H9 (cell line): Measurements from ENCODE around the gene CDK11A. TPM values are rescaled to one million over a fixed set of nuclear protein-coding genes. Genes with fewer than 3 reads are reported as not detected.
"Not testable (repeated sequence)": the region's sequence is repeated elsewhere in the genome, so short reads cannot be mapped to it uniquely, and the experiment has no call there.

Experiments
- DNase-seq: peaks from one replicate; pipeline ENCODE4 v3.0.0-alpha.2; 2017
- H2AFZ ChIP-seq: one replicate; pipeline ENCODE4 v1.6.1; 2013; ENCODE audit warnings: mild to moderate bottlenecking, low read length, control low read depth, moderate library complexity
- H2AK5ac ChIP-seq: 2 replicates; pipeline ENCODE4 v1.6.1; 2013; ENCODE audit warnings: low read length, control low read depth, mixed read lengths; ENCODE audit not compliant: insufficient read length
- H2BK120ac ChIP-seq: one replicate; pipeline ENCODE4 v1.6.1; 2013; ENCODE audit warnings: low read depth, mild to moderate bottlenecking, low read length, control low read depth, inconsistent platforms; ENCODE audit not compliant: poor library complexity, severe bottlenecking
- H2BK12ac ChIP-seq: 2 replicates; pipeline ENCODE4 v1.6.1; 2013; ENCODE audit warnings: low read length, control low read depth, mixed read lengths, low read depth; ENCODE audit not compliant: insufficient read length
- H2BK15ac ChIP-seq: 2 replicates; pipeline ENCODE4 v1.6.1; 2013; ENCODE audit warnings: low read depth, low read length, control low read depth
- H2BK20ac ChIP-seq: one replicate; pipeline ENCODE4 v1.6.1; 2013; ENCODE audit warnings: low read depth, mild to moderate bottlenecking, low read length, control low read depth, inconsistent platforms; ENCODE audit not compliant: poor library complexity, severe bottlenecking
- H2BK5ac ChIP-seq: 2 replicates; pipeline ENCODE4 v1.6.1; 2013; ENCODE audit warnings: low read length, control low read depth, mixed read lengths; ENCODE audit not compliant: insufficient read length
- H3K14ac ChIP-seq: 2 replicates; pipeline ENCODE4 v1.6.1; 2013; ENCODE audit warnings: low read length, control low read depth; ENCODE audit not compliant: insufficient read depth
- H3K18ac ChIP-seq: 2 replicates; pipeline ENCODE4 v1.6.1; 2013; ENCODE audit warnings: low read depth, mild to moderate bottlenecking, mixed read lengths, low read length, control low read depth; ENCODE audit not compliant: insufficient read length
- H3K23ac ChIP-seq: 2 replicates; pipeline ENCODE4 v1.6.1; 2013; ENCODE audit warnings: low read length, control low read depth, mixed read lengths, low read depth; ENCODE audit not compliant: insufficient read length
- H3K23me2 ChIP-seq: 2 replicates; pipeline ENCODE4 v1.6.1; 2013; ENCODE audit warnings: low read depth, mild to moderate bottlenecking, mixed read lengths, low read length, control low read depth; ENCODE audit not compliant: insufficient read length, poor library complexity, severe bottlenecking
- H3K27ac ChIP-seq: 2 replicates; pipeline ENCODE4 v1.5.1; 2013; ENCODE audit warnings: low read length, control low read depth, mixed read lengths, low read depth; ENCODE audit not compliant: insufficient read length
- H3K27me3 ChIP-seq: 2 replicates; pipeline ENCODE4 v1.6.1; 2013; ENCODE audit warnings: low read length, control low read depth, inconsistent platforms; ENCODE audit not compliant: insufficient read depth
- H3K4ac ChIP-seq: 2 replicates; pipeline ENCODE4 v1.6.1; 2013; ENCODE audit warnings: low read depth, mild to moderate bottlenecking, control low read depth, inconsistent platforms, low read length, moderate library complexity
- H3K4me1 ChIP-seq: 2 replicates; pipeline ENCODE4 v1.6.1; 2013; ENCODE audit warnings: low read length, control low read depth, inconsistent platforms; ENCODE audit not compliant: insufficient read depth
- H3K4me2 ChIP-seq: 2 replicates; pipeline ENCODE4 v1.6.1; 2013; ENCODE audit warnings: low read length, control low read depth, mixed read lengths; ENCODE audit not compliant: insufficient read length, insufficient read depth
- H3K56ac ChIP-seq: 2 replicates; pipeline ENCODE4 v1.6.1; 2013; ENCODE audit warnings: low read depth, mild to moderate bottlenecking, mixed read lengths, low read length, control low read depth; ENCODE audit not compliant: insufficient read length
- H3K79me1 ChIP-seq: 2 replicates; pipeline ENCODE4 v1.6.1; 2013; ENCODE audit warnings: low read depth, mild to moderate bottlenecking, moderate library complexity, low read length, control low read depth, inconsistent platforms; ENCODE audit not compliant: insufficient read depth, poor library complexity, severe bottlenecking
- H3K79me2 ChIP-seq: 2 replicates; pipeline ENCODE4 v1.6.1; 2013; ENCODE audit warnings: low read length, control low read depth, inconsistent platforms; ENCODE audit not compliant: insufficient read depth
- H3K9ac ChIP-seq: 2 replicates; pipeline ENCODE4 v1.6.1; 2013; ENCODE audit warnings: low read length, control low read depth, mixed read lengths; ENCODE audit not compliant: insufficient read length; ENCODE audit errors: extremely low read depth
- H3K9me3 ChIP-seq: one replicate; pipeline ENCODE4 v1.6.1; 2013; ENCODE audit warnings: low read depth, low read length, inconsistent platforms; ENCODE audit not compliant: control insufficient read depth
- H3T11ph ChIP-seq: one replicate; pipeline ENCODE4 v1.6.1; 2013; ENCODE audit warnings: mild to moderate bottlenecking, low read length, control low read depth, inconsistent platforms
- H4K20me1 ChIP-seq: one replicate; pipeline ENCODE4 v1.6.1; 2013; ENCODE audit not compliant: control insufficient read depth, insufficient read length, insufficient read depth
- H4K5ac ChIP-seq: 2 replicates; pipeline ENCODE4 v1.6.1; 2013; ENCODE audit warnings: low read depth, mild to moderate bottlenecking, mixed read lengths, low read length, control low read depth; ENCODE audit not compliant: insufficient read length
- H4K8ac ChIP-seq: replicated peaks from 2 replicates; pipeline ENCODE4 v1.6.1; 2013; ENCODE audit warnings: low read length, control low read depth, mixed read lengths, low read depth; ENCODE audit not compliant: insufficient read length
- H4K91ac ChIP-seq: 2 replicates; pipeline ENCODE4 v1.6.1; 2013; ENCODE audit warnings: low read depth, mild to moderate bottlenecking, moderate library complexity, mixed read lengths, low read length, control low read depth; ENCODE audit not compliant: insufficient read length
- H3K27ac Mint-ChIP-seq, 3 experiments: 2 replicates in 2 of 3; 3 replicates in 1 of 3; pipeline ENCODE4 v1.8.0; 2020 to 2021; ENCODE audit warnings: mixed read lengths in 3 of 3, mild to moderate bottlenecking in 1 of 3, moderate library complexity in 1 of 3
- H3K27me3 Mint-ChIP-seq: 2 replicates; pipeline ENCODE4 v1.8.0; 2021; ENCODE audit warnings: low read depth, mild to moderate bottlenecking, moderate library complexity, mixed read lengths
- H3K36me3 Mint-ChIP-seq, 3 experiments: 2 replicates in 2 of 3; 3 replicates in 1 of 3; pipeline ENCODE4 v1.8.0; 2020 to 2021; ENCODE audit warnings: low read depth in 3 of 3, mixed read lengths in 3 of 3; ENCODE audit not compliant: insufficient read depth in 1 of 3
- H3K4me1 Mint-ChIP-seq, 2 experiments: 2 replicates each; pipeline ENCODE4 v1.8.0; 2020; ENCODE audit warnings: mixed read lengths in 2 of 2
- H3K4me3 Mint-ChIP-seq, 2 experiments: 2 replicates in 1 of 2; 3 replicates in 1 of 2; pipeline ENCODE4 v1.8.0; 2020 to 2021; ENCODE audit warnings: mild to moderate bottlenecking in 2 of 2, mixed read lengths in 2 of 2, moderate library complexity in 1 of 2
- H3K9me3 Mint-ChIP-seq, 2 experiments: 2 replicates in 1 of 2; 3 replicates in 1 of 2; pipeline ENCODE4 v1.8.0; 2020; ENCODE audit warnings: mild to moderate bottlenecking in 2 of 2, mixed read lengths in 2 of 2, moderate library complexity in 1 of 2
- WGBS: extraction: QIAGEN DNeasy Blood & Tissue Kit; methylation state at CpG from one replicate; pipeline ENCODE4 v1.1.7; 2013; ENCODE audit warnings: missing lambda C conversion rate, low lambda C conversion rate, mixed read lengths; ENCODE audit not compliant: insufficient read length; ENCODE audit errors: extremely low coverage; 5-methylcytosine and 5-hydroxymethylcytosine counted together
- total RNA-seq: library from RNA; stranded (reverse); gene quantifications from 2 replicates; pipeline ENCODE4 v1.2.1, GENCODE V29; 2021
- TF ChIP-seq, protein P1 (sequence below): fragments of 200-600 bp; sonication (generic); conservative IDR thresholded peaks from 3 replicates; pipeline ENCODE4 v1.8.0; 2021; ENCODE audit warnings: antibody characterized with exemption, mild to moderate bottlenecking

The CDK11A gene
- total RNA-seq, 1 experiment from 2014 or later = 49.5 TPM

DNA sequence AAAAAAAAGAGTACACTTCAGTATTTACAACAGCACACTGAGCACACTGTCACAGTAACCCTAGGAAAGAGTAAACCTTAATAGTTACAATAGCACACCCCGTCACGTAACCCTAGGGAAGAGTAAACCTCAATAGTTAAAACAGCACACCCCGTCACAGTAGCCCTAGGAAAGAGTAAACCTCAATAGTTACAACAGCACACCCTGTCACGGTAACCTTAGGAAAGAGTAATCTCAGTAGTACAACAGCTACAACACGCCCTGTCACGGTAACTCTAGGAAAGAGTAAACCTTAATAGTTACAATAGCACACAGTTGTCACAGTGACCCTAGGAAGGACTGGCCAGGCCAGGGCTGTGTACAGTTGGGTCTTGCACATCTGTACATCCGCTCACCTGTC, 3.0 kb downstream of the CDK11A start:
- no peak overlapping the region for H3K4me2 ChIP-seq
- no peak overlapping the region for H3K4ac ChIP-seq
- no peak overlapping the region for H2AFZ ChIP-seq
- Mint-ChIP-seq H3K27me3 (no peaks in the 10 kb centered on the region), H3K36me3 (peaks cover 16 to 46% (median 23%) of the 10 kb centered on the region in 3 experiments; a peak in 6 of 7 replicates), H3K4me3 (no peak overlapping the region), H3K4me1 (no peaks in the 10 kb centered on the region), H3K27ac (no peak overlapping the region; a peak in 1 of 7 replicates), H3K9me3 (no peaks in the 10 kb centered on the region)
- no peak overlapping the region for H3K18ac ChIP-seq
- TF ChIP-seq, protein P1, sequence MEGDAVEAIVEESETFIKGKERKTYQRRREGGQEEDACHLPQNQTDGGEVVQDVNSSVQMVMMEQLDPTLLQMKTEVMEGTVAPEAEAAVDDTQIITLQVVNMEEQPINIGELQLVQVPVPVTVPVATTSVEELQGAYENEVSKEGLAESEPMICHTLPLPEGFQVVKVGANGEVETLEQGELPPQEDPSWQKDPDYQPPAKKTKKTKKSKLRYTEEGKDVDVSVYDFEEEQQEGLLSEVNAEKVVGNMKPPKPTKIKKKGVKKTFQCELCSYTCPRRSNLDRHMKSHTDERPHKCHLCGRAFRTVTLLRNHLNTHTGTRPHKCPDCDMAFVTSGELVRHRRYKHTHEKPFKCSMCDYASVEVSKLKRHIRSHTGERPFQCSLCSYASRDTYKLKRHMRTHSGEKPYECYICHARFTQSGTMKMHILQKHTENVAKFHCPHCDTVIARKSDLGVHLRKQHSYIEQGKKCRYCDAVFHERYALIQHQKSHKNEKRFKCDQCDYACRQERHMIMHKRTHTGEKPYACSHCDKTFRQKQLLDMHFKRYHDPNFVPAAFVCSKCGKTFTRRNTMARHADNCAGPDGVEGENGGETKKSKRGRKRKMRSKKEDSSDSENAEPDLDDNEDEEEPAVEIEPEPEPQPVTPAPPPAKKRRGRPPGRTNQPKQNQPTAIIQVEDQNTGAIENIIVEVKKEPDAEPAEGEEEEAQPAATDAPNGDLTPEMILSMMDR = no peak
- H2BK12ac ChIP-seq = no peak overlapping the region
- no peak overlapping the region for H3K27ac ChIP-seq
- no peak overlapping the region for H2BK15ac ChIP-seq
- no peak overlapping the region for H4K8ac ChIP-seq
- no peaks in the 10 kb centered on the region for H3K27me3 ChIP-seq
- H4K5ac ChIP-seq = no peak overlapping the region
- H2BK20ac ChIP-seq = no peak overlapping the region
- no peaks in the 10 kb centered on the region for H3K23me2 ChIP-seq
- H3K9me3 ChIP-seq = no peaks in the 10 kb centered on the region
- no peaks in the 10 kb centered on the region for H3K4me1 ChIP-seq
- no CpG with 5 or more reads among the region's 7 CpGs for WGBS
- H3K9ac ChIP-seq = no peak overlapping the region
- H4K91ac ChIP-seq = no peak overlapping the region
- no peak overlapping the region for H3T11ph ChIP-seq
- H2BK120ac ChIP-seq = no peak overlapping the region
- no peak overlapping the region for H3K14ac ChIP-seq
- H4K20me1 ChIP-seq = no peaks in the 10 kb centered on the region
- no peak overlapping the region for H2AK5ac ChIP-seq
- H3K79me2 ChIP-seq = no peaks in the 10 kb centered on the region
- no peak for DNase-seq
- no peak overlapping the region for H2BK5ac ChIP-seq
- H3K79me1 ChIP-seq = no peaks in the 10 kb centered on the region
- H3K56ac ChIP-seq = no peak overlapping the region
- no peak overlapping the region for H3K23ac ChIP-seq

DNA sequence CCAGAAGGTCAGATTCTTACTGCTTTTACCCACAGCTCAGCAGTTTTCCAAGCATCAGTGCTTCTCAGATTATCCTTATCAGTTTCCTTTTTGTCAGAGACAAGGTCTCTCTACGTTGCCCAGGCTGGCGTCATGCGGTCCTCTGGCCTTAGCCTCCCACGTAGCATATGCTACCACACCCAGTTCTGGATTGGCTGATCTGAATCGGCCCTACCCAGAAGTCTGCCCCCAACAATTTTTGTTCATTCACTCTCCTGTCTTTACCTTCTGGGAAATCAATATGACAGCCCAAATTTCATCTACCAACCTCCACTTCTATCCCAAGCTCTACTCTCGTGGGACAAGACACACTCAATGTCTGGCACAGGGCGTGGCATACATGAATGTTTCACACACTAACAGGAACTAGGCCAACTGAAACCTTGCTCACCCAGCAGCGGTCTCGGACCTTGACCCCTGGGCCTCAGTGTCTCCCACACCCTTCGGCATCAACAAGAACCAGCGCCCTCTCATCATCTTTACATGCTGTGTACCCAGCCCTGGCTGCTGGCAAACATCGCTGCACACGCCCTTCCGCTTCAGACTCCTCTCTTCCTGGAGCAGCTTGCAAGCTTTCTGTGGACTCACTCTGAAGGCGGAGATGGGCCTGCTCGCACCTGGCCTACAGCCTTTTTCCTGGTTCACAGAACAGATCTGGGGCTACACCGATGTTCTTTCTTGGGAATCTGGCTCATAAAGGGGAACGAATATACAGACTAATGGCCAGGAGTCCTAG, 8.9 kb downstream of the CDK11A start:
- not testable (repeated sequence) for H2AFZ ChIP-seq, H3K79me1 ChIP-seq, H3K56ac ChIP-seq, H2BK120ac ChIP-seq, H3K9me3 ChIP-seq, H4K5ac ChIP-seq, H3K4me3 Mint-ChIP-seq, H2BK5ac ChIP-seq, H2BK20ac ChIP-seq, H3K4me1 ChIP-seq, H2BK12ac ChIP-seq, H3K14ac ChIP-seq, H4K91ac ChIP-seq, H2BK15ac ChIP-seq, H4K8ac ChIP-seq, H3K4me2 ChIP-seq, H3K9ac ChIP-seq, H3K79me2 ChIP-seq, H3K27me3 Mint-ChIP-seq, H3T11ph ChIP-seq, H2AK5ac ChIP-seq, H3K27me3 ChIP-seq, H3K27ac ChIP-seq, H4K20me1 ChIP-seq, DNase-seq, H3K27ac Mint-ChIP-seq, H3K23me2 ChIP-seq, H3K4ac ChIP-seq, H3K23ac ChIP-seq, H3K4me1 Mint-ChIP-seq, H3K9me3 Mint-ChIP-seq, H3K18ac ChIP-seq
- WGBS = no CpG with 5 or more reads among the region's 18 CpGs
- H3K36me3 Mint-ChIP-seq = peaks cover 17 to 45% (median 25%) of the 10 kb centered on the region in 3 experiments; a peak in 6 of 7 replicates
